HG03066 (cell line): ENCODE measurements around the gene SLC1A1.
A peak's percentile ranks its signal among the peaks of the same experiment; 100 is the strongest.
"Not testable (repeated sequence)": the region's sequence is repeated elsewhere in the genome, so short reads cannot be mapped to it uniquely, and the experiment has no call there.

Source experiments
- ATAC-seq: cut with Tn5 transposase; IDR thresholded peaks from one replicate; pipeline ENCODE4 v1.9.1; 2021; ENCODE audit warnings: low read depth; ENCODE audit not compliant: unreplicated experiment

Gene SLC1A1

DNA sequence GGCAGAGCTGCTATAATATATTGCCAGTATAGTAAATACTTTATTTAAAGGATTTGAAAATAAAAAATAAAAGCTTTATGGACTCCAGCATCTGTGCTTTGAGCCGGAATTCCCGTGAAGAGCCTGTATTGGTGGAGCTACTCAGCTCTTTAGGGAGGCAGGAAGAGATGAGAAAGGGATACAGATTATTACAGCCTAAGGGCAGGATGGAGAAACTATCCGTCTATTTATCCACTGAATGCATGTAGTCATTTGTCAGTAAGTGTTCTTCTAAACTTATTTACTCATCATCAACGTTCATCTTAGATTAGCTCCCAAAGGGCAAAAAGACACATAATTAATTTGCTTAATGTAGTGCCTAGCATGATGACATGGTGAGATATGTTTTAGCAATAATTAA is 48.4 kb downstream of the SLC1A1 start:
- no peak for ATAC-seq

DNA sequence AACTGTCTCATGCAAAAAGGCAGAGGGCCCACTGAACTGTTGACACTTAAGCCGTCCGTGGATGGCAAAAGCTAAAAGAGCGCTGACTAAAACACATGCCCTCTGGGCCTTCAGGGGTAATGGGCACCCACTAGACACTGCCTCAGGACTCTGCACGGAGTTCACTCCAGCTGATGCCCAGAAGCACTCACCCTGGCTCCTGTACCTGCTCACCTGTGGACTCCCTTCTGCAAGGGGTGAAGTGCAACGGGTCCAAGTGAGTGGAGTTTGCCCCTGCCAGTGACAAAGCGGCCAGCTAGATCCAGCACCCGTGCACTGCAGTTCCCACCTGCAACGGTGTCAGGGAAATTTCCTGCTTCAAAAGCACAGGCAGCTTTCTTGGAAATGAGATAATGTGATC is 50.2 kb downstream of the SLC1A1 start:
- ATAC-seq, result no peak

- no peak for ATAC-seq
These were observed 51.0 kb downstream of the SLC1A1 start for GRCh38 chr9:4541281-4541680.

DNA sequence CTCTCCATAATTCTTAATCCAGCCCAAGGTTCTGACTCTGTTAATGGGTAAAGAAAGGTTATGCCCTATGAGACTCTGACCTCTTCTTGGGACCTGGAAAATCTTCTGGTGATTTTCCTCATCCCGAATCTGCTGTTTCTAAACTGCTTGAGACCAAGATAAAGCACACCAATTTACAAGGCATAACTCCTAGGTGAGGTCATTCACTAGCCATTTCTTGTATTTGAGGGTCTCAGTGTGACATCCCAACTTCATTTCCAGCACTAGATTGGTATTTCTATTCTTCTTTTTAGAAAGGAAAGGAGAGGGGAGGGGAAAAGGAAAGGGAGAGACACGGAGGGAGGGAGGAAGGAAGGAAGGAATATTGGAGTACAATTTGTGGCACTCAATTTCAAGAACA is 51.6 kb downstream of the SLC1A1 start:
- no peak for ATAC-seq

DNA sequence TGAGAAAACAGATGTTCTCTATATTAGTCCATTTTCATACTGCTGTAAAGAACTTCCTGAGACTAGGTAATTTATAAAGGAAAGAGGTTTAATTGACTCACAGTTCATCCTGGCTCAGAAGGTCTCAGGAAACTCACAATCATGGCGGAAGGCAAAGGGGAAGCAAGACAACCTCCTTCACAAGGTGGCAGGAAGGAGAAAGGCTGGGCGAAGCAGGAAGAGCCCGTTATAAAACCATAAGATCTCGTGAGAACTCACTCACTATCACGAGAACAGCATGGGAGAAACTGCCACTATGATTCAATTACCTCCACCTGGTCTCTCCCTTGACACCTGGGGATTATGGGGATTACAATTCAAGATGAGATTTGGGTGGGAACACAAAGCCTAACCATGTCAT is 54.4 kb downstream of the SLC1A1 start:
- not testable (repeated sequence) for ATAC-seq

DNA sequence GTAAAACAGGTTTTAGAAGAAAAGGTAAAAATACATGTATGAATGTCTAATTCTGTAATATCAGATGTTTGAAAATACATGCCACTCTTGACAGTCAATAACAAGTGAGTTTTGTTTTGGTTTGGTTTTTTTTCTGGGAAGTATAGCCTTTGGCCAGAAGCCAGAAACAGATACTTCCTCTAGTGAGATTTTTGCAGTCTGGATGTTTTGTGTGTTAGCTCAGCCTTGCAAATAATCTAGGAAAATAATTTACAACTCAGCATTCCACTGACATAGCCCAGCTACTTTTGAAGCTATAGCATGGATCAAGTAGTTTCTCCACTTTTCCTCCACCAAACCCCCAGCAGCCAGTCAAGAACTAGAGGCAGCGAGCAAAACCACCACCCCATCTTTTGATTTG is 56.7 kb downstream of the SLC1A1 start:
- no peak for ATAC-seq

DNA sequence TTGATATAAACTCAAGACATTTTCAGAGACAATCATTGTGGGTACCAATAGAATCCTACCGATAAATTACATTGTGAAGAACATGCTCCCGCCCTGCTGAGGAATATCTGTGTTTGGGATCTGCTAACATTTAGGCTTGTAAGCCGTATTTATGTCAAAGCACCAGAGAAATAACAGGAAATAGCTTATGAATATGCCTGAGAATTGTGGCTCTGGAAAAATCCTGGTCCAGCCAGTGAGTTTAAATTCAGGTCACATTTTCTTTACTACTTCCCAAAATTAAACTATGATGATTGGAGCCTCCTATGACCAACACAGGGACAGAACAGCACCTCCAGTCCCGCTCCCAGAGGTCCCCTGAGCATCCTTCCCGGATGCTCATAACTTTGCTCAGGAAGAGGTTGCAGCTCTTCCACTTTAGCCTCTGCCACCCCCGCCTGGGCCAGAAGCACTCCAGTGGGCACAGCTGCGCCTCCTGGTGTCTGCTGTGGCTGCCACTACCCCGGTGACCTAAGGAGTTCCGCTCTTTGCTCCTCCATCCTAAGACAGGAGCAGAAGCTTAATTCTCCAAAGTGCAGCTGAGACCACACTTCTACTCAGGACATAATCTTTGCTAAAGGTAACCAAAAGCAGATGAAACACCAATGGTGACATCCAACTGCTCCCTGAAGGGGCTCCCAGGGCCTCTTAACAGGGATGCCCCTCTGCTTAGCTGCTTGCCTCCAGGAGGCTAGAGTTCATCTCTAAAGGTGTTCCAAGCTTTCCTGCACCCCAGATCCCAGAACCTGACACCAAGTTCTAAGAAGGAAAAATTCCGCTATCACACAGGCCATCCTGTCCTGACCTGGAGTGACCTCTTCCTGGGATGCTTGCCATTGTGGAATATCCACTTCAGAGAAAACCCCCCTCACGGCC is 58.8 kb downstream of the SLC1A1 start:
- ATAC-seq, result no peak

- no peak for ATAC-seq
These were observed 59.6 kb downstream of the SLC1A1 start for GRCh38 chr9:4549751-4550295.

DNA sequence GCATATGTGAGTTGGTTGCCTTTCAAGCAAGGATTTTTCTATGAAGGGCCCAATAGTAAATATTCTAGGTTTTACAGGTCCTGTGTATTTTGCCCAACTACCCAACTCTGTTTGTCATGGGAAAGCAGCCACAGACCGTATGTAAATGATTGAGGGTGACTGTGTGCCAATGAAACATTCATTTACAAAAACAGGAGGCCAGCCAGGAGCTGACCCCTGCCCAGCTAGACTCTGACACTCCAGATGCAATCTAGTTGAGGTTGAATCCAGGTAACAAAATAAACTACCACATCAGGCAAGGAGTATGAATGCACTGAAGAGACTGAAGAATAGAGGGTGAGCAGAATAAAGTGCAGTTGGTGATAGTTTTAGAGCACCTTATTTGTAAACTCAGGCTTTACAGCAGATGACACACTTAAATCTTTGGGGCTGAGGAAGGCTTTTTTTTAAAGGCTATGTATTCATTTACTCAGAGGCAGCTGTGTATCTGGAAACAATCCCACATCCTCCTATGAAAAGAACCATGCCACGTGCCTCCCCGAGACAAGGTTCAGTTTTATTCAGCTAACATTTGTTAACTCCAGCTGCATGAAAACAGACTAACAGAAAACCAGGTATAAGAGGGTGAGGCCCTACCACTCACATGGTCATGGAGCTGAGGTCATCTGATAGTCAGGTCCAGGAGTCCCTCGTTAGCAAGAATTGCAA is 60.7 kb downstream of the SLC1A1 start:
- no peak for ATAC-seq

GRCh38 chr9:4553951-4554381 is 63.7 kb downstream of the SLC1A1 start:
- no peak for ATAC-seq

- no peak for ATAC-seq
These were observed 65.0 kb downstream of the SLC1A1 start for GRCh38 chr9:4555236-4555635.

- no peak for ATAC-seq
These were observed 68.2 kb downstream of the SLC1A1 start for GRCh38 chr9:4558371-4558998.

- peak; percentile 88 for ATAC-seq
These were observed 69.3 kb downstream of the SLC1A1 start for GRCh38 chr9:4559261-4560182.

DNA sequence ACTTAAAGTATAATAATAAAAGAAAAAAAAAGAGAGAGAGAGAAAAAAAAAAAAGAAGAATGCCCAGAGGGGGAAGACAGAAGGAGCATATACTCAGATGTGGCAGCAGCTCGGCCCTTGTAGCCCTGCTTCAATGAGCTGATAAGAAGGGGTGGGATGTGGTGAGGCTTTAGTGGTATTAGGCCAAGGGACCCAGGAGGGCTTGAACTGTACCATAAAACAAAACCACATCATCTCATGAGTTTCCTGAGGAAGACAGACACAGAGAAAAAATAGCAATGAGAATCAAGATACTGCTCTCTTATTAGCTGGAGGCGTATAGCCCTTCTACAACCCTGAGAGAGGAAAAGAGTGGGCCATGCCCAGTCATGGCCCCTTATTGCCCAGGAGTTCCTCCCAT is 72.8 kb downstream of the SLC1A1 start:
- no peak for ATAC-seq

GRCh38 chr9:4566806-4567205 is 76.5 kb downstream of the SLC1A1 start:
- no peak for ATAC-seq

- ATAC-seq, result no peak
These were observed 77.3 kb downstream of the SLC1A1 start for GRCh38 chr9:4567601-4568000.

DNA sequence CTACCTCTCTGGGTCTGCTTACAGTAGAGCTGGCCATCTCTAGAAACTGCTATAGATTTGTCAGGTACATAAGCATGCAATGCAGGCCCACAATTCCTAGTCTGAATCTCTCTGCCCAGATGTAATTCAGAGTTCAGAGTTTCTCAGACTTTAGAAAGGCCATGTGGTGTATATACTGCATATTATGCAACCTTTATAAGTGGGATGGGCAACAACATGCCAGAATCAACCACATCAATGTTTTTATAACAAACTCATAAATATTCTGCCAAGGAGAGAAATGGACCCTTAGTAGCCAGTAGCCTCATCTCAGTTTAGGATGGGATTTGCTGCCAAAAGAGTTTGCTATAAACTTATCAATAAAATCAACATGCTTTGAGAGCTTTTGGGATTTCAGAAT is 78.8 kb downstream of the SLC1A1 start:
- ATAC-seq, result no peak

DNA sequence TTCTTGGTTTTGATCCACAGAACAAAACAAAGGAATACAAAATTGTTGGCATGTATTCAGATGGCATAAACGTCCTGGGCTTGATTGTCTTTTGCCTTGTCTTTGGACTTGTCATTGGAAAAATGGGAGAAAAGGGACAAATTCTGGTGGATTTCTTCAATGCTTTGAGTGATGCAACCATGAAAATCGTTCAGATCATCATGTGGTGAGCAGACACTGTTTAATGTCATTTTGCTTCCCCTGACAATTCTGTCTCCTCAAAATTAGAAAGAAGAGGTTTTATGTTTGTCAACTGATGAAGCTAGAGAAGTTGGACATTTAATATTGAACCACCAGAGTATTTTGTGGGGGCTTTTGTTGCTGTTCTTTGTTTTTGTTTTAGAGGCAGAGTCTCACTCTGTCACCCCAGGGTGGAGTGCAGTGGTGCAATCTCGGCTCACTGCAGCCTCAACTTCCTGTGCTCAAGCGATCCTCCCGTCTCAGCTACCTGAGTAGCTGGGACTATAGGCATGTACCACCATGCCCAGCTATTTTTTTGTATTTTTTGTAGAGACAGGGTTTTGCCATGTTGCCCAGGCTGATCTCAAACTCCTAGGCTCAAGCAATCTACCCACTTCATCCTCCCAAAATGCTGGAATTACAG is 82.0 kb downstream of the SLC1A1 start:
- no peak for ATAC-seq

- ATAC-seq, result no peak
These were observed 82.9 kb downstream of the SLC1A1 start for GRCh38 chr9:4573176-4573575.
